GM13977 (cell line): ENCODE results near the gene CHMP6.

Source experiments
- DNase-seq: peaks from one replicate; pipeline ENCODE4 v3.0.0; 2012; ENCODE audit warnings: low spot score
- in situ Hi-C: fragments of 300-500 bp; cut with MboI; formaldehyde crosslinking; loops from one replicate; pipeline ENCODE4 v1.12.0; 2022; ENCODE audit warnings: low sequenced_read_pairs, low pct_unique_long_range_greater_than_20kb, mixed read lengths, inconsistent platforms; ENCODE audit not compliant: unreplicated experiment
- TF ChIP-seq, protein P1 (sequence below): IDR thresholded peaks from 2 replicates; pipeline ENCODE4 v1.5.1; 2012; ENCODE audit warnings: mild to moderate bottlenecking, control low read depth; ENCODE audit not compliant: insufficient read depth; ENCODE audit errors: extremely low read depth, missing control alignments

CHMP6 gene

DNA sequence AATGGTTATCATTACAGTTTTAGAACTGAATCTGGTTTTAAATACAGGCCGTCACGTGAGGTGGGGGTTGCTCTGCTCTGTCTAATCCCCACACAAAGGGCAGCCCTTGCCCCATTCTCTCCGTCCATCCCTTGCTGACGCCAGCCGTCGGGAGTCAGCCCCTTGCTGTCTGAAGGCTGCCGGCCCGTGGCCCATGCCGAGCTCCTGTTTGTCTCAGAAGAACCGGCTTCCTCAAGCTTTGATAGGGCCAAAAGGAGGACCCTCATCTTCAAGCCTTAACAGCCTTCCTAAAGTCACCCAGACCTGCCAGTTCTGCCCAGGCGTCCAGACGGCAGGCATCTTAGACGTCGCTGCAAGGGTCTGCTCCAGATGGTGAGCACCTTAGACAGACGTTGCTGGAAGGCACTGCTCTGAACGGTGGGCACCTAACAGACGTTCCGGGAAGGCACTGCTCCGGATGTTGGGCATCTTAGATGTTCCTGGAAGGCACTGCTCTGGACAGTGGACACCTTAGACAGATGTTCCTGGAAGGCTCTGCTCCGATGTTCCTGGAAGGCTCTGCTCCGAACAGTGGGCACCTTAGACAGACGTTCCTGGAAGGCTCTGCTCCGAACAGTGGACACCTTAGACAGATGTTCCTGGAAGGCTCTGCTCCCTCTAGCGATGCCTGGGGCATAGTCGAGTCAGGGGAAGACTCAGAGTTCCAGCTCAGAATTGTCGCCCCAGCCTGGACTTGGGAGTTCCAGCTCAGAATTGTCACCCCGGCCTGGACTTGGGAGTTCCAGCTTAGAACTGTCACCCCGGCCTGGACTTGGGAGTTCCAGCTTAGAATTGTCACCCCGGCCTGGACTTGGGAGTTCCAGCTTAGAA is 35.1 kb upstream of the CHMP6 start:
- in situ Hi-C loops = loop anchor here (25.0 kb wide), 1 partner anchor 394 kb away; no protein-coding TSS in a partner anchor
- TF ChIP-seq, protein P1, sequence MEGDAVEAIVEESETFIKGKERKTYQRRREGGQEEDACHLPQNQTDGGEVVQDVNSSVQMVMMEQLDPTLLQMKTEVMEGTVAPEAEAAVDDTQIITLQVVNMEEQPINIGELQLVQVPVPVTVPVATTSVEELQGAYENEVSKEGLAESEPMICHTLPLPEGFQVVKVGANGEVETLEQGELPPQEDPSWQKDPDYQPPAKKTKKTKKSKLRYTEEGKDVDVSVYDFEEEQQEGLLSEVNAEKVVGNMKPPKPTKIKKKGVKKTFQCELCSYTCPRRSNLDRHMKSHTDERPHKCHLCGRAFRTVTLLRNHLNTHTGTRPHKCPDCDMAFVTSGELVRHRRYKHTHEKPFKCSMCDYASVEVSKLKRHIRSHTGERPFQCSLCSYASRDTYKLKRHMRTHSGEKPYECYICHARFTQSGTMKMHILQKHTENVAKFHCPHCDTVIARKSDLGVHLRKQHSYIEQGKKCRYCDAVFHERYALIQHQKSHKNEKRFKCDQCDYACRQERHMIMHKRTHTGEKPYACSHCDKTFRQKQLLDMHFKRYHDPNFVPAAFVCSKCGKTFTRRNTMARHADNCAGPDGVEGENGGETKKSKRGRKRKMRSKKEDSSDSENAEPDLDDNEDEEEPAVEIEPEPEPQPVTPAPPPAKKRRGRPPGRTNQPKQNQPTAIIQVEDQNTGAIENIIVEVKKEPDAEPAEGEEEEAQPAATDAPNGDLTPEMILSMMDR = no peak
- DNase-seq = no peak

DNA sequence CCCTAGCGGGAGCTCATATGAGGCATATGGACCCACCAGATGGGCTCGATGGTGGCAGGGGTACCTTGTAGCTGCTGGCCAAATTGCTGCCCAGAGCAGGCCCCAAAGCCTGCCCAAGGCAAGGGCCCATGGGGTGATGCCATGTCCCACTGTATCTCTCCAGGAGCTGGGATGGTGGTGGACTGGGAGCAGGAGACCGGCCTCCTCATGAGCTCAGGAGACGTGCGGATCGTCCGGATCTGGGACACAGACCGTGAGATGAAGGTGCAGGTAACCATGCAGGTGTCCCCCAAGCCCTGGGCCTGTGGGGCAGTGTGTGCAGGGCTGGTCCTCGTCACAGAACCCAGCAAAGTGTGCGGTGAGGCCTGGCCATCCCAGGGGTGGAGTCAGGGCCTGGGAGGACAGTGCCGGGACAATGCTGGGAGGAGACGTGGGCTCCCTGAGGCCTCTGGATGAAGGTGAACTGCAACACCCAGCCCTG is 34.1 kb upstream of the CHMP6 start:
- TF ChIP-seq, protein P1 = no peak
- DNase-seq = no peak
- in situ Hi-C loops = loop anchor here (25.0 kb wide), 1 partner anchor 395 kb away; no protein-coding TSS in a partner anchor

DNA sequence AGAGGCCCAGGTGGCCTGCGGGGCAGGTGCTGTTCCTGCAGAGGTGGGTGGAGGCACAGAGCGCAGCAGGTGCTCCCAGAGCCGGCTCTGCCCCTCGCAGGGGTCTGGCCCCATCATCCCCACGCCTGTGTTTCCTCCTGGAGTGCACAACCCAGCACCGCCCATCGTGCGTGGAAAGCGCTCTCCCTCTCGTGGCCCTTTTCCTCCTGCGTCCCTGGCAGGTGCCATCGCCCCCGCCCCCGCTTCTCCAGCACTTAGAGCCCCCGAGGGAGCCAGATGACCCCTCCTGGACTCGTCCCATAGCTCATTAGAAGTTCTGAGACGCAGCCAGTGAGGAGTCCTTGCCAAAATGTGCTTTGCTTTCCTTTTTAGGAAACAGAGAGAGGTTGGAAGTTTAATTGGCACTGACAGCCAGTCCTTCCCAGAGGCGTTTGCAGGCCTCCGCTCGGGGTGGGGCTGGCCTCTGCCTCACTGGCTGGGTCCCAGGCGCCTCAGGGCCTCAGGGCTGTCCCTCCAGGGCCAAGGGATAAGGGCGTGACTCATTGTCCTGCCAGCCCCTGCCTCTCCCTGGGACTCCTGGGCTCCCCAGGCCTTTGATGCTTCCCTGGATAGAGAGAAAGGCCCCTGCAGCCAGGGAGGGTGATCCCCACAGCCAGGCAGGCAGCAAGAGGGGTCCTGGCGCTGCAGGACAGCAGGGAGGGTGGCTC is 32.2 kb upstream of the CHMP6 start:
- DNase-seq = no peak
- TF ChIP-seq, protein P1 = no peak
- in situ Hi-C loops = loop anchor here (25.0 kb wide), 1 partner anchor 397 kb away; no protein-coding TSS in a partner anchor

DNA sequence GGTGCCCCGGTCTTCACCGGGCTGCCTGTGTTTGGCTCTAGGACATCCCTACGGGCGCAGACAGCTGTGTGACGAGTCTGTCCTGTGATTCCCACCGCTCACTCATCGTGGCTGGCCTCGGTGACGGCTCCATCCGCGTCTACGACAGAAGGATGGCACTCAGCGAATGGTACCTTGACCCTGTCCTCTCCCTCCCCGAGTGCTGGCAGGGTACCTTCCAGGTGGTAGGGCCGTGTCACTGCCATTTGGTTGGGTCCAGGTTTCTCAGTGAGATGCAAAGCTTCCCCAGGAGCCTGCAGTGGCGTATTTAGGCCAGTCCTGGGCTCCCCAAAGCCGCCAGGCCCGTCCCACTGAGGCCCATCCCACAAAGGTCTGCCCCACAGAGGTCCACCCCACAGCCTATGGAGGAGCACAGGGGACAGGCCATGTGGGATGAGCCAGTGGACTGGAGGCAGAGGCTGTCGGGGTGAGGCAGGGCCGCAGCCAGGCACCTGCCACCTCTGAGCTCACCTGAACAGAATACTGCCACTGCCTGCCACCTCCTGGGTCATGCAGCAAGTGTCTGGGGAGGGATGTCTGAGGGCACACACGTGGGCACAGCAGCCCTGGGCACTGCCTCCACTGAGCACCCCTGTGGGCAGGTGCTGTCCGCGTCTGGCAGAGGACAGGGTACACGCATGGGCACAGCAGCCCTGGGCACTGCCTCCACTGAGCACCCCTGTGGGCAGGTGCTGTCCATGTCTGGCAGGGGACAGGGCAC is 31.4 kb upstream of the CHMP6 start:
- no peak for DNase-seq
- in situ Hi-C loops = loop anchor here (25.0 kb wide), 1 partner anchor 398 kb away; no protein-coding TSS in a partner anchor
- TF ChIP-seq, protein P1 = no peak

DNA sequence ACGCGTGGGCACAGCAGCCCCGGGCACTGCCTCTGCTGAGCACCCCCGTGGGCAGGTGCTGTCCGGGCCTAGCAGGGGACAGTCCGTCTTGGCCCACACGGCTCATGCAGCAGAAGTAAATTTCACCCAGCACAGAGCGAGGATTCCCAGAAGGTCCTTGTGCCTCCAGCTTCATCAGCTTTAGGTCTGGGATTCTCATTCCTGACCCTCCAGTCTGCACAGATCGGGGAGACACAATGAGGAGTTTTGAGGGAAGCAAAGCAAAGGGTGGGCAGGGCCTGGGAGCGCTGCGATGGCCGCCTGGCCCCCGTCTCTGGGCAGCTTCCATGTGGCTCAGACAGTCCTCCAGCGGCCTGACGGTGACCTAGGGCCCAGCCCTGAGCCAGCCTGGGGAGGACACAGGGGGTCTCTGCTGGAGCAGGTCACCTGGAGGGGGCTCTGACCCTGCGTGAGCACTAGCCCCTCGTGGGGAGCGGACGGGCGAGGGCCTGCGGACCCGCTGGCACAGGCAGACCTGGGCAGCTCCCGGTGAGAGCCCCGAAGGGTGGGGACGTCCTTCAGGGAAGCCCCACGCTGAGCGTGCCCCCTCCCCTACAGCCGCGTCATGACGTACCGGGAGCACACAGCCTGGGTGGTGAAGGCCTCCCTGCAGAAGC is 30.7 kb upstream of the CHMP6 start:
- DNase-seq = no peak
- TF ChIP-seq, protein P1 = no peak
- in situ Hi-C loops = loop anchor here (25.0 kb wide), 1 partner anchor 399 kb away; no protein-coding TSS in a partner anchor
